Measurements from ENCODE around the gene GID8. TPM values are rescaled to one million over a fixed set of nuclear protein-coding genes. Genes with fewer than 3 reads are reported as not detected.

Gene GID8
- polyA plus RNA-seq, 1 donor from 2014 or later: 54.8 TPM

DNA sequence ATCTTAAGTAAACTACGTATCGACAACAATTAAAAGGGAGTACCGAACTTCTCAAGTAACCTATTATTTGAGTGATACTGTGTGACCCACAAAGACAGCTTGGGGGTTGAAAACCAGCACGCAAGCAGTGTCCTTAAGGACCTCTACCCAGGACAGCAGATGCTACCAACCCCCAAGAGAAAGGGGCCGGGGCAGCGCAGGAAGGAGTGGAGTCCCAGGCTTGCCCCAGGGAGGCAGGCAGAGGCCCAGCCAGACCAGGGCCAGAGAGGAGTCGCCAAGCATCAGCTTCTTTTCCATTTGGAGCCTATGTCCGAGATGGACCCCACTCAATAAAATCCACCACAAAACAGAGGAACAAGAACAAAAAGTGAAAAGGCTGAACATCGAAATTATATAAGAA lies 23.5 kb upstream of the GID8 start:
- H4K20me1 ChIP-seq (ENCODE audit: insufficient read depth): peaks cover 41% of the 10 kb centered on the region
- no peaks in the 10 kb centered on the region for H3K9me3 ChIP-seq (ENCODE audit: low read length)
- peaks cover 79% of the 10 kb centered on the region for H3K79me2 ChIP-seq (replicated peaks; ENCODE audit: insufficient read depth, low read length)
- no peak overlapping the region for H3K9ac ChIP-seq (ENCODE audit: low read length)
- no peaks in the 10 kb centered on the region for H3F3A ChIP-seq (ENCODE audit: insufficient read depth, low read length, poor library complexity, severe bottlenecking)
- no peak overlapping the region for H2AFZ ChIP-seq (ENCODE audit: low read depth, low read length)
- H3K27me3 ChIP-seq (ENCODE audit: insufficient read depth, low read depth, low read length): no peaks in the 10 kb centered on the region
- TF ChIP-seq POLR2AphosphoS5 (IDR thresholded peaks at IDR 0.05) (no peak), TAF1 (IDR thresholded peaks at IDR 0.05; ENCODE audit: low read depth) (no peak), EP300 (conservative IDR thresholded peaks at IDR 0.05; ENCODE audit: poor library complexity, severe bottlenecking) (no peak), MXI1 (conservative IDR thresholded peaks at IDR 0.05; ENCODE audit: poor library complexity, severe bottlenecking) (no peak), RAD21 (conservative IDR thresholded peaks at IDR 0.05) (no peak), SMC3 (conservative IDR thresholded peaks at IDR 0.05; ENCODE audit: poor library complexity) (no peak), EZH2 (IDR thresholded peaks at IDR 0.05; ENCODE audit: borderline replicate concordance, insufficient read depth, low read length, poor library complexity, severe bottlenecking) (no peak)
- TF ChIP-seq, protein P1, sequence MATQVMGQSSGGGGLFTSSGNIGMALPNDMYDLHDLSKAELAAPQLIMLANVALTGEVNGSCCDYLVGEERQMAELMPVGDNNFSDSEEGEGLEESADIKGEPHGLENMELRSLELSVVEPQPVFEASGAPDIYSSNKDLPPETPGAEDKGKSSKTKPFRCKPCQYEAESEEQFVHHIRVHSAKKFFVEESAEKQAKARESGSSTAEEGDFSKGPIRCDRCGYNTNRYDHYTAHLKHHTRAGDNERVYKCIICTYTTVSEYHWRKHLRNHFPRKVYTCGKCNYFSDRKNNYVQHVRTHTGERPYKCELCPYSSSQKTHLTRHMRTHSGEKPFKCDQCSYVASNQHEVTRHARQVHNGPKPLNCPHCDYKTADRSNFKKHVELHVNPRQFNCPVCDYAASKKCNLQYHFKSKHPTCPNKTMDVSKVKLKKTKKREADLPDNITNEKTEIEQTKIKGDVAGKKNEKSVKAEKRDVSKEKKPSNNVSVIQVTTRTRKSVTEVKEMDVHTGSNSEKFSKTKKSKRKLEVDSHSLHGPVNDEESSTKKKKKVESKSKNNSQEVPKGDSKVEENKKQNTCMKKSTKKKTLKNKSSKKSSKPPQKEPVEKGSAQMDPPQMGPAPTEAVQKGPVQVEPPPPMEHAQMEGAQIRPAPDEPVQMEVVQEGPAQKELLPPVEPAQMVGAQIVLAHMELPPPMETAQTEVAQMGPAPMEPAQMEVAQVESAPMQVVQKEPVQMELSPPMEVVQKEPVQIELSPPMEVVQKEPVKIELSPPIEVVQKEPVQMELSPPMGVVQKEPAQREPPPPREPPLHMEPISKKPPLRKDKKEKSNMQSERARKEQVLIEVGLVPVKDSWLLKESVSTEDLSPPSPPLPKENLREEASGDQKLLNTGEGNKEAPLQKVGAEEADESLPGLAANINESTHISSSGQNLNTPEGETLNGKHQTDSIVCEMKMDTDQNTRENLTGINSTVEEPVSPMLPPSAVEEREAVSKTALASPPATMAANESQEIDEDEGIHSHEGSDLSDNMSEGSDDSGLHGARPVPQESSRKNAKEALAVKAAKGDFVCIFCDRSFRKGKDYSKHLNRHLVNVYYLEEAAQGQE (IDR thresholded peaks at IDR 0.05; ENCODE audit: borderline replicate concordance): no peak
- TF ChIP-seq, protein P2, sequence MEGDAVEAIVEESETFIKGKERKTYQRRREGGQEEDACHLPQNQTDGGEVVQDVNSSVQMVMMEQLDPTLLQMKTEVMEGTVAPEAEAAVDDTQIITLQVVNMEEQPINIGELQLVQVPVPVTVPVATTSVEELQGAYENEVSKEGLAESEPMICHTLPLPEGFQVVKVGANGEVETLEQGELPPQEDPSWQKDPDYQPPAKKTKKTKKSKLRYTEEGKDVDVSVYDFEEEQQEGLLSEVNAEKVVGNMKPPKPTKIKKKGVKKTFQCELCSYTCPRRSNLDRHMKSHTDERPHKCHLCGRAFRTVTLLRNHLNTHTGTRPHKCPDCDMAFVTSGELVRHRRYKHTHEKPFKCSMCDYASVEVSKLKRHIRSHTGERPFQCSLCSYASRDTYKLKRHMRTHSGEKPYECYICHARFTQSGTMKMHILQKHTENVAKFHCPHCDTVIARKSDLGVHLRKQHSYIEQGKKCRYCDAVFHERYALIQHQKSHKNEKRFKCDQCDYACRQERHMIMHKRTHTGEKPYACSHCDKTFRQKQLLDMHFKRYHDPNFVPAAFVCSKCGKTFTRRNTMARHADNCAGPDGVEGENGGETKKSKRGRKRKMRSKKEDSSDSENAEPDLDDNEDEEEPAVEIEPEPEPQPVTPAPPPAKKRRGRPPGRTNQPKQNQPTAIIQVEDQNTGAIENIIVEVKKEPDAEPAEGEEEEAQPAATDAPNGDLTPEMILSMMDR (IDR thresholded peaks at IDR 0.05; ENCODE audit: poor library complexity, severe bottlenecking): no peak
- no peaks in the 10 kb centered on the region for H3K36me3 ChIP-seq (ENCODE audit: insufficient read depth, low read length)
- no peak overlapping the region for H3K27ac ChIP-seq (ENCODE audit: low read length)
- no peaks in the 10 kb centered on the region for H3K9me2 ChIP-seq (ENCODE audit: insufficient read depth, low read length)
- no peak overlapping the region for H3K4me2 ChIP-seq (ENCODE audit: low read length)
- H3K4me3 ChIP-seq (ENCODE audit: low read length): no peak overlapping the region

DNA sequence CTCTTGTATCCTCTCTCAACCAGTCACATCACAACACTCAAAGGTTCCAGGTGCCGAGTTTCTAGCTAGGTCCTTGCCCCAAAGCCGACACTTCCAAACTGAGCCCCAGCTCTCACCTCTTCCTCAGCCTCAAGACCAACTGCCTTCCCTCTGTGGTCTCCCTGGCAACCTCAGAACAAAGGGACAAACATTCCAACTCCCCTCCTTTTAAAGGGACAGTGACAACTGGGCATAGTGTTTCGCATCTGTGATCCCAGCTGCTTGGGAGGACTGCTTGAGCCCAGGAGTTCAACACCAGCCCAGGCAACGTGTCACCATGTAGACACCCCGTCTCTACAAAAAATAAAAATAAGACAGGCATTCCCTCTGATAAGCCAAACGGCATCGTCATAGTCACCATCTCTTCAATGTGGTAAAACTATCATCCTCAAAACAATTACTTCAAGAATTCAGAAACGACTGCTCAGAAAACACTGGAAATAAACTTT lies 22.9 kb upstream of the GID8 start:
- H3K9me2 ChIP-seq (ENCODE audit: insufficient read depth, low read length): no peaks in the 10 kb centered on the region
- TF ChIP-seq, protein P1 (IDR thresholded peaks at IDR 0.05; ENCODE audit: borderline replicate concordance): no peak
- TF ChIP-seq, protein P2 (IDR thresholded peaks at IDR 0.05; ENCODE audit: poor library complexity, severe bottlenecking): no peak
- TF ChIP-seq EP300 (conservative IDR thresholded peaks at IDR 0.05; ENCODE audit: poor library complexity, severe bottlenecking) (no peak), EZH2 (IDR thresholded peaks at IDR 0.05; ENCODE audit: borderline replicate concordance, insufficient read depth, low read length, poor library complexity, severe bottlenecking) (no peak), RAD21 (conservative IDR thresholded peaks at IDR 0.05) (no peak), TAF1 (IDR thresholded peaks at IDR 0.05; ENCODE audit: low read depth) (no peak), SMC3 (conservative IDR thresholded peaks at IDR 0.05; ENCODE audit: poor library complexity) (no peak), MXI1 (conservative IDR thresholded peaks at IDR 0.05; ENCODE audit: poor library complexity, severe bottlenecking) (no peak), POLR2AphosphoS5 (IDR thresholded peaks at IDR 0.05) (no peak)
- H3K9ac ChIP-seq (ENCODE audit: low read length): no peak overlapping the region
- no peaks in the 10 kb centered on the region for H3F3A ChIP-seq (ENCODE audit: insufficient read depth, low read length, poor library complexity, severe bottlenecking)
- H3K79me2 ChIP-seq (replicated peaks; ENCODE audit: insufficient read depth, low read length): peaks cover 84% of the 10 kb centered on the region
- H3K9me3 ChIP-seq (ENCODE audit: low read length): no peaks in the 10 kb centered on the region
- H3K4me3 ChIP-seq (ENCODE audit: low read length): peak overlapping the region; percentile 30
- H3K27ac ChIP-seq (ENCODE audit: low read length): no peak overlapping the region
- H3K4me2 ChIP-seq (ENCODE audit: low read length): no peak overlapping the region
- no peaks in the 10 kb centered on the region for H3K36me3 ChIP-seq (ENCODE audit: insufficient read depth, low read length)
- peaks cover 44% of the 10 kb centered on the region for H4K20me1 ChIP-seq (ENCODE audit: insufficient read depth)
- H2AFZ ChIP-seq (ENCODE audit: low read depth, low read length): no peak overlapping the region
- no peaks in the 10 kb centered on the region for H3K27me3 ChIP-seq (ENCODE audit: insufficient read depth, low read depth, low read length)
